Mucosa of rectum (tissue), 2 donors: ENCODE data around the gene BPTF.
"Not testable (repeated sequence)": the region's sequence is repeated elsewhere in the genome, so short reads cannot be mapped to it uniquely, and the experiment has no call there.

Source experiments
- H3K27ac ChIP-seq, 2 donors: one replicate each; pipeline ENCODE4 v1.7.0; 2013; ENCODE audit warnings: inconsistent platforms in 2 of 2, low read depth in 2 of 2, low read length in 2 of 2
- H3K27me3 ChIP-seq, 2 donors: one replicate each; pipeline ENCODE4 v1.7.0; 2013; ENCODE audit warnings: low read length in 2 of 2; ENCODE audit not compliant: control insufficient read depth in 2 of 2, insufficient read depth in 2 of 2
- H3K36me3 ChIP-seq, 2 donors: one replicate each; pipeline ENCODE4 v1.7.0; 2013; ENCODE audit warnings: low read length in 2 of 2; ENCODE audit not compliant: control insufficient read depth in 2 of 2, insufficient read depth in 2 of 2
- H3K4me1 ChIP-seq, 2 donors: one replicate each; pipeline ENCODE4 v1.7.0; 2013; ENCODE audit warnings: low read length in 2 of 2, mild to moderate bottlenecking in 1 of 2; ENCODE audit not compliant: control insufficient read depth in 2 of 2, insufficient read depth in 2 of 2
- H3K4me3 ChIP-seq, 2 donors: one replicate each; pipeline ENCODE4 v1.7.0; 2013; ENCODE audit warnings: low read length in 2 of 2
- H3K9ac ChIP-seq, 2 donors: one replicate each; pipeline ENCODE4 v1.7.0; 2013; ENCODE audit warnings: low read length in 2 of 2, low read depth in 1 of 2, mild to moderate bottlenecking in 1 of 2
- H3K9me3 ChIP-seq, 2 donors: one replicate each; pipeline ENCODE4 v1.7.0; 2013; ENCODE audit warnings: low read length in 2 of 2; ENCODE audit not compliant: control insufficient read depth in 2 of 2
- donor health status: healthy.
- donor health status: Normal muscosa, but diverticular disease.

Gene BPTF

GRCh38 chr17:67879662-67880061 is 54.4 kb downstream of the BPTF start:
- Histone ChIP-seq H3K4me1 (no peaks in the 10 kb centered on the region), H3K4me3 (no peak overlapping the region), H3K27me3 (no peaks in the 10 kb centered on the region), H3K9ac (no peak overlapping the region), H3K27ac (no peak overlapping the region), H3K9me3 (no peaks in the 10 kb centered on the region), H3K36me3 (peaks cover 16 to 17% of the 10 kb centered on the region in 2 donors)

DNA sequence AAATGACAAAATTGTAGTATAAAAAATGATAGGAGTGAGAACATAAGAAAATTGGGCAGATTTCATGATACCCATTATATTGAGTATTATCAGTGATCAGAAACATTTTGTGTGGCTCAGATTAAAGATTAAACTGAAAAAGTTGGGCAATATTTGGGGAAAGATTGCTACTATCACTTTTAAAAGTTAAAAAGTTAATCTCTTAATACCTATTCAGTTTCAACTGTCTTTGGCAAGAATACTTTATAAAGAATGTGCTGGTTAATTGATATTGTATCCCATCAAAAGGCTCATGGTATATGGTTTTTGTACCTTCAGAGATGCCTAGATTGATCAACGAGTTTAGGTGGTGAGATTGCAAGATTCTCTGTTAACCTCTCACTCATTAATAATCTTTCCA is 55.8 kb downstream of the BPTF start:
- H3K27ac ChIP-seq: no peak overlapping the region

DNA sequence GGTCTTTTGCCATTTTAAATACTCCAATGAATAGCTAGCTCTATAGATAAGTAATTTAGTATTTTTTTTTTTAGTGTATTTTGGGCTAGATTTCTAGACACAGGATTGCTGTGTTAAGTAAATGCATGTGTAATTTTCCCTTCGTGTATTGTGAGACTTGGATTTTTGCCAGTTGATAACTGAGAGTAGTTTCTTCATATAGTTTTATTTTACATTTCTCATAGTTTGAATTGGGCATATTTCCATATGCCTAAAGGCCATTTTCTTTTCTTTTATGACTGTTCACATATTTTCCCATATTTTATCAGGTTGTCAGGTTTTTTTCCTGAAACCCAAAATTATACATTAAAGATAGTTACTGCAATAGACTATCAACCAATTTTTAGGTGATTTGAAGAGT is 59.4 kb downstream of the BPTF start:
- peaks cover 14 to 20% of the 10 kb centered on the region in 2 donors for H3K36me3 ChIP-seq
- no peak overlapping the region for H3K4me3 ChIP-seq
- H3K27me3 ChIP-seq: no peaks in the 10 kb centered on the region
- no peaks in the 10 kb centered on the region for H3K9me3 ChIP-seq
- no peak overlapping the region for H3K27ac ChIP-seq
- no peaks in the 10 kb centered on the region for H3K4me1 ChIP-seq
- no peak overlapping the region for H3K9ac ChIP-seq

More for the DNA sequence above, 55.8 kb downstream of the BPTF start:
- H3K4me1 ChIP-seq: no peaks in the 10 kb centered on the region
- H3K9ac ChIP-seq: no peak overlapping the region
- H3K27me3 ChIP-seq: no peaks in the 10 kb centered on the region
- peaks cover 7 to 10% of the 10 kb centered on the region in 2 donors for H3K36me3 ChIP-seq
- H3K9me3 ChIP-seq: no peaks in the 10 kb centered on the region
- no peak overlapping the region for H3K4me3 ChIP-seq

DNA sequence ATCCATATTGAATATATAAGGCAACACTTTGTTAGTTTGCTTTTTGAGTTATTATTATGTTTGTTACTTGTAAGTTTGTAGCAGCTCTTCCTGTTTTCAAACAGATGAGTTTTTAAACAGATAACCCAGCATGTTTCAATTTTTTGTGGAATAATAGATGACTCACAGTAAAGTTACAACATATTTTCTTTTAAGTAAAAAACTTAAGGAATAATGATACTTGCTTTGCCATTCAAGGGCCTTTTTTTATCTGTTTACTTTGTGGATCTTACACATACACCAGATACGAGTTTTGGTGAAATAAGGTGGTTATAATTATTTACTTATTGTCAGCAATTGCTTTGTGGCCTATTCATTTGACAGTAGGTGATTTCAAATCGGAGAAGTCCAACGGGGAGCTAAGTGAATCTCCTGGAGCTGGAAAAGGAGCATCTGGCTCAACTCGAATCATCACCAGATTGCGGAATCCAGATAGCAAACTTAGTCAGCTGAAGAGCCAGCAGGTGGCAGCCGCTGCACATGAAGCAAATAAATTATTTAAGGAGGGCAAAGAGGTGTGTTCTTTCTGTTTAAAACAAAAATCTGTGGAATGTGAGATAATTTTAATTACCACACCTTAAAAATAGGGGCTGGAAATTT is 66.3 kb downstream of the BPTF start:
- Histone ChIP-seq H3K36me3 (peaks cover 27 to 45% of the 10 kb centered on the region in 2 donors), H3K9ac (no peak overlapping the region), H3K27ac (no peak overlapping the region), H3K9me3 (no peaks in the 10 kb centered on the region), H3K27me3 (no peaks in the 10 kb centered on the region), H3K4me3 (no peak overlapping the region), H3K4me1 (no peaks in the 10 kb centered on the region)

DNA sequence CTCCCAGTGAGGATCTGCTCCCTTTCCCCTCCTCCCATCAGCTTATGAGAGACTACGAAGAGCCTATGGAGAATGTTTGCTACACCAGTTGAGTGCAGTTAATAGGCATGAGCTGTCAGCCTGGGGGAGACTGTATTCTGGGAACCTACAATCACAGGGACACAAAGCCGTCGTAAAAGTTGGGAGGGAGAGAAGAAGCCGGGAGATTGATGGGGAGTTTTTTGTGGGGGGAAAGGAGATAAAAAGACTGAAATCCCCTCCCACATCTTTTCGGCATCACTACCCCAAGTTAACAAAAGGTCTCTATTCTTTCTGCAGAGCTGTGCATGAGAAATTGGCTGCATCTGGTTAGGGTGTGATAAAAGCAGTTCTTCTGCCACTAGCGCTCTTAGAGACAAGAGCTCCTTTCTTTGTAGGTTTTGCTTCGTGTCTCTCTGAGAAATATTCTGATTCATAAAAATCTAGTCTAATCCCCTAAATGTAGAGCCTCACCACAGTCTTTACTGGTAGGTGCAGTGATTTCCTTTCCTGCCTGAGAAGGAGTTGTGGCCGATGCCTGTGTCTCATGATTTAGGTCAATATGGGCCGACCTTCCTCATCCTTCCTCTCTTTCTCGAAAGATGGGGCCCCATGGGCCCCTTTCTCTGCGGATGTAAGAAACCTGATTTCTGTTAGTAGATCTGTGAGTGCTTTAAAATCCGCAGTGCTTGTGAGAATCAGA is 77.4 kb downstream of the BPTF start:
- Histone ChIP-seq H3K9me3 (no peaks in the 10 kb centered on the region), H3K4me3 (no peak overlapping the region), H3K4me1 (no peaks in the 10 kb centered on the region), H3K27me3 (no peaks in the 10 kb centered on the region), H3K27ac (no peak overlapping the region), H3K36me3 (peaks cover 28 to 57% of the 10 kb centered on the region in 2 donors), H3K9ac (no peak overlapping the region)

DNA sequence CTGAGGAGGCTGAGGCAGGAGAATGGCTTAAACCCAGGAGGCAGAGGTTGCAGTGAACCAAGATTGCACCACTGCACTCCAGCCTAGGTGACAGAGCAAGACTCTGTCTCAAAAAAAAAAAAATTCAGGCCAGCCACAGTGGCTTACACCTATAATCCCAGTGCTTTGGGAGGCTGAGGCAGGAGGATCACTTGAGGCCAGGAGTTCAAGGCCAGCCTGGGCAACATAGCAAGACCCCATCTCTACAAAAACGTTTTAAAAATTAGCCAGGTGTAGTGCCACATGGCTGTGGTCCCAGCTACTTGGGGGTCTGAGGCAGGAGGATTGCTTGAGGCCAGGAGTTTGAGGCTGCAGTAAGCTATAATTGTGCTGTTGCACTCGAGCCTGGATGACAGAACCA is 80.0 kb downstream of the BPTF start:
- not testable (repeated sequence) for H3K4me3 ChIP-seq, H3K27ac ChIP-seq, H3K9ac ChIP-seq, H3K27me3 ChIP-seq, H3K9me3 ChIP-seq, H3K4me1 ChIP-seq
- H3K36me3 ChIP-seq: peaks cover 35 to 49% of the 10 kb centered on the region in 2 donors

- peaks cover 50 to 55% of the 10 kb centered on the region in 2 donors for H3K36me3 ChIP-seq
- not testable (repeated sequence) for H3K9ac ChIP-seq, H3K4me3 ChIP-seq, H3K4me1 ChIP-seq, H3K9me3 ChIP-seq, H3K27ac ChIP-seq, H3K27me3 ChIP-seq
Measured at GRCh38 chr17:67910117-67910803, 85.0 kb downstream of the BPTF start.

GRCh38 chr17:67911059-67911782 is 85.9 kb downstream of the BPTF start:
- Histone ChIP-seq H3K4me3 (no peak overlapping the region), H3K27ac (no peak overlapping the region), H3K36me3 (peaks cover 56 to 59% of the 10 kb centered on the region in 2 donors), H3K9me3 (no peaks in the 10 kb centered on the region), H3K4me1 (no peaks in the 10 kb centered on the region), H3K9ac (no peak overlapping the region), H3K27me3 (no peaks in the 10 kb centered on the region)

GRCh38 chr17:67912088-67912487 is 86.8 kb downstream of the BPTF start:
- H3K4me3 ChIP-seq: no peak overlapping the region
- peaks cover 54 to 59% of the 10 kb centered on the region in 2 donors for H3K36me3 ChIP-seq
- no peak overlapping the region for H3K9ac ChIP-seq
- H3K4me1 ChIP-seq: no peaks in the 10 kb centered on the region
- H3K27ac ChIP-seq: no peak overlapping the region
- no peaks in the 10 kb centered on the region for H3K27me3 ChIP-seq
- no peaks in the 10 kb centered on the region for H3K9me3 ChIP-seq

DNA sequence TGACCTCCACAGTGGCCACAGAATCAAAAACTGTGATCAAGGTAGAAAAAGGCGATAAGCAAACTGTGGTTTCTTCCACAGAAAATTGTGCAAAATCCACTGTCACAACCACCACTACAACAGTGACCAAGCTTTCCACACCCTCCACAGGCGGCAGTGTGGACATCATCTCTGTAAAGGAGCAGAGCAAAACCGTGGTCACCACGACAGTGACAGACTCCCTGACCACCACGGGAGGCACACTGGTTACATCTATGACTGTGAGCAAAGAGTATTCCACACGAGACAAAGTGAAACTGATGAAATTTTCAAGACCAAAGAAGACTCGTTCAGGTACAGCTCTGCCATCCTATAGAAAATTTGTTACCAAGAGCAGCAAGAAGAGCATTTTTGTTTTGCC is 87.4 kb downstream of the BPTF start:
- Histone ChIP-seq H3K36me3 (peaks cover 54 to 59% of the 10 kb centered on the region in 2 donors), H3K9me3 (no peaks in the 10 kb centered on the region), H3K4me1 (no peaks in the 10 kb centered on the region), H3K27me3 (no peaks in the 10 kb centered on the region), H3K9ac (no peak overlapping the region), H3K27ac (no peak overlapping the region), H3K4me3 (no peak overlapping the region)
